SKM-1 (cell line): ENCODE measurements around the gene FAM111B.
A peak's percentile ranks its signal among the peaks of the same experiment; 100 is the strongest.
"Not testable (repeated sequence)": the region's sequence is repeated elsewhere in the genome, so short reads cannot be mapped to it uniquely, and the experiment has no call there.

Experiments used
- DNase-seq: peaks from one replicate; lab custom pipeline; 2025; ENCODE audit not compliant: unreplicated experiment; lab: John Stamatoyannopoulos, UW

Gene FAM111B

DNA sequence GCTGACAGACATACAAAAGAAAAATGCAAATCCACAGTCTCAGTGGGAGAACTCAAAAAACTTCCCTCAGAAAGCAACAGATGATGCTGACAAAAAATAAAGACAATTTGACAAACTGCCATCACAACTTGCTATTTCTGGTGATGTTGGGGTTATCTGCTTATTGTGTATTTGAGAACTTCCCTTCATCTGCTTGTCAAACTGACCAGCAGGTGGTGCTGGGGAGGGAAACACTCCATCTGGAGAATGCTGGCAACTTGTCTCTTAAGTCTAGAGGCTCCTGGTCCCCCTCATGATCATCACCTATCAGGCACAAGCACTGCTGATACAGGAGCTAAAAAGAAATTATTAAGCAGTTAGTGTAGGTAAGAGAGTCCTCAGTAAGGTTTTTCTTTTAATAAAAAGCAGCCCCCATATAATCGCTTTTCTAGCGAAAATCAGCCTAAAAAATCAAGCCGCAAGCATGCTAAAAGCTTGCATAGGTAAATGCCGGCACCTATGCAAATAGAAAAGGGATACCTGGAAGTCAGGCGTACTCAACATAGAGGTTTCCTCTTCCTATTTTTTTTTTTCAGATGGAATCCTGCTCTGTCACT lies 9.8 kb upstream of the FAM111B start:
- DNase-seq: peak; percentile 11

DNA sequence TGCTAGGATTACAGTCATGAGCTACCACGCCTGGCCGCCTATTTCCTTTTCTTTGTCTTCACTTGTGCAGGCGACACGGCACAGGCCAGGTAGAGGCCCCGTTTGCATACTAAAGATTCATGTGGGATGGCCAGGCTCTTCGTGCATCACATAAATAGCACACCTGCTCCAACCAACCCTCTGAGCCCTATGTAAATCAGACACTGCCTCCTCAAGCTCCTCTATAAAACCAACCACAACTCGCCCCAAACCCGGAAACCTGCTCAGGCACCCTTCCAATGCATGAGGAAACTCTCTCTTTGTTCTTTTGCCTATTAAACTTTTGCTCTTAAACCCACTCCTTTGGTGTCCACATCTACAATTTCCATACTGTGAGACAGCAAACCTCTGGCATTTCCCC lies 9.1 kb upstream of the FAM111B start:
- not testable (repeated sequence) for DNase-seq

DNA sequence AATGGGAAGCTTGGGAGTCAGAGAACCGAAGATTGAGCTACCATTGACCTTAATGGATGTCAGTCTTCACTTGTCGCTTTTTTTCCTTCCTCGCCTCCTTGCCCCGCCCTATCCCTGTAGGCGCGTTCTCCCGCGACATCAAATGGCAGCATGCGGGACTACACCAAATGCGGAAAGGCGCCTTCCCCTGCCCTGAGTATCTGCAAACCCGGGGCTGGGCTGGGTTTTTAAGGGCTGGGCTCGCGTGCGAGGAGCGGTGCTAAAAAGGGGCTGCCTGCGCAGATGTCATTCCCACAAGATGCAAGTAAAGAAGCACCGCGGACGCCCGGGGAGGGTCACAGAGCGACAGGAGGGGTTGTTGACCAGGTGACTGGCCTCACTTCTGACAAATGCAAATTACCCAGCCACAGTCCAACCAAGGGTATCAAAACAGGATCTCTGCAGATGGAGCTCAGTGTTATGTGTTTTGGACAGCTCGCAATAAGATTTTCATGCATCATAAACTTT lies 4.7 kb upstream of the FAM111B start:
- DNase-seq: no peak

DNA sequence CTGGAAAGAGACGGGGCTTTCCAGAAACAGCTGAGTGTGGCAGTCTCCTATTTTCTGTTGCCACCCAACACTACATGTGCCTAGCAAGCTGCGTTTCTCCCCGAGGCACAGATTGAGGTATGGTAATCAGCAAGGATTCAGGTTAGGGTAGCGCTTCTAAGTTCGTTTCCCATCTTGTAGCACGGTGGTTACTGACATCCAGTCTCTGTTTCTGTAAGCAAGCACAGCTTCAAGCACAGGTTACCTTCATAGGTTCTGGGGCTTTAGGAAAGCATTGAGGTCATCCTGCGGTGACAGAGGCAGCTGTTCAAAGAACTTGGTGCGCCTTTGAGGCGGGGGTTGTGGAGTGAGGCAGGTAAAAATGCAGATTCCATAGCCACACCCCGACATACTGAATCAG lies 684 bp downstream of the FAM111B start:
- DNase-seq: not testable (repeated sequence)

DNA sequence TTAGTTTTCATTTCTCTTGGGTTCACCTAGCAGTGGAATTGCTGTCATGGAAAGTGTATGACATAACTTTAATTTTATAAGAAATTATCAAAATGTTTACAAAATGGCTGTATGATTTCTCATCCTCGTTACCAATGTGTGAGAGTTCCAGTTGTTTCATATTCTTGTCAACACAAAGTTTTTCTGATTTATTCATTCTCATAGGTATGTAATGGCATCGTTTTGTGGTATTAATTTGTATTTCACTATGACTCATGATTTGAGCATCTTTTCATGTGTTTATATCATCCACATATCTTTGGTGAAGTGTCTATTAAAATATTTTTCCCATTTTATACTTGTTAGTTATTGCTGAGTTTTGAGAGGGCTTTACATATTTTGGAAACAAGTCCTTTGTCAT lies 5.5 kb downstream of the FAM111B start:
- no peak for DNase-seq

DNA sequence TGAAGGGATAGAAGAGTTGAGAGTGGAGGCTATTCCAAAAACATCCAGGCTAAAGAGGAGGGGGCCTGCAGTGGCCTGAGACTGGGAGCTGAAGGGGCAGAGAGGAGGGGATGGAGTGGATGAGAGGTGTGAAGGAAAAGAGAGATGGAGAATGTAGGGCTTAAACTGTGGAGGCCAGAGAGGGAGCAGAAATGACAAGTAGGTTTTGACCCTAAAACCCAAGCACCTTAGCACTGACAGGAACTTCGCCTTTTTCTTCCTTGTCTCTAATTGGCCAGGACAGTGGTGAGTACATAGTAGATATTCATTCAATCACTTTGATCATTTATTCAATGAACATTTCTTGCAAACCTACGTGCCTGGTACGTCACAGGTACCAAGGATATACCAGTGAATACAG lies 7.3 kb downstream of the FAM111B start:
- no peak for DNase-seq

DNA sequence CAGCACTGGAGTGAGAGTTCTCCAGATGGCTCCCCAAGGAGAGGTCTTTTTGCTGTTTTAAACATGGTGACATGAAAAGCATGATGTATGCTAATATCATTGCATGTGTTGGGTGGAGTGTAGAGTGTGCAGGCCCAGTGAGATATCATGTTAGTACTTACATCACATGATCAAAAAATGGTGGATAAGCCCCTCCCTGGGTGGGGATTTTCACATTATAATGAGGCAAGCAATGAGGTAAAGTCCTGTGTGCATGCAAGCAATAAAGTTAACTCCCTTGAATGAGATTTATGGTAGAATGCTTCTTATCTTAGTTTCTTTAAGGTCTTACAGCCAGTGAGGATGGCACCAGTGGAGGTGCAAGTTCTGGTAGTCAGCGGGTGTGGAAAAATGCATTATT lies 8.5 kb downstream of the FAM111B start:
- DNase-seq: no peak

DNA sequence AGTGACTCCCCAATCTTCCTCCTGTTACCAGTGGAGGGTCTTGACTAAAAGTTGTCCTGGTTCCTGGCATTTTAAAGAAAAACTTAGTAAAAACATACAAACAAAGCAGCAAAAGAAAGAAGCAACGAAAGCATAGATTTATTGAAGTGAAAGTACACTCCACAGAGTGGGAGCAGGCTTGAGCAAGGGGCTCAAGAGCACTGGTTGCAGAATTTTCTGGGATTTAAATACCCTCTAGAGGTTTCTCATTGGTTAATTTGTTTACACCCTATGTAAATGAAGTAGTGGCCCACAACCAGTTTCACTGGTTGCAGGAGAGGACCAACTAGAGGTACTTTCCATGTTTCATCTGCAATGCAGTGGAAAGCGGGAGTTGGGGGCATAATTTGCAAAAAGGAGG lies 10.7 kb downstream of the FAM111B start:
- DNase-seq: no peak

DNA sequence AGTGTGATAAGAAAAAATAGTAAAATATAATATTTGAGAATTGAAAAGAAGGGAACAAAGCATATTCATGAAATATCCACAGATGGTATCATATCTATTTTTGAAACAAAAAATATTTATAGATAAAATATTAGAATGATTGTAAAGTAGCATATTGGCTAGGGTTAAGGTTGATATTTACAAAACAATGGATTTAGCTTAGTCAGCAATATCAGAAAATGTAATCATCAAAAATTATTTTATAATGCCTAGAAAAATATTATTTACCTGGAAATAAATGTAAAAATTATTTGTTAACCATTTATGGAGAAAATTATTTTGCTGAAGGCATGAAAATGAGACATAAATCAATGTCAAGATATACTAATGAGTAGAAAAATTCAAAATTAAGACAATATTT lies 12.8 kb downstream of the FAM111B start:
- no peak for DNase-seq

DNA sequence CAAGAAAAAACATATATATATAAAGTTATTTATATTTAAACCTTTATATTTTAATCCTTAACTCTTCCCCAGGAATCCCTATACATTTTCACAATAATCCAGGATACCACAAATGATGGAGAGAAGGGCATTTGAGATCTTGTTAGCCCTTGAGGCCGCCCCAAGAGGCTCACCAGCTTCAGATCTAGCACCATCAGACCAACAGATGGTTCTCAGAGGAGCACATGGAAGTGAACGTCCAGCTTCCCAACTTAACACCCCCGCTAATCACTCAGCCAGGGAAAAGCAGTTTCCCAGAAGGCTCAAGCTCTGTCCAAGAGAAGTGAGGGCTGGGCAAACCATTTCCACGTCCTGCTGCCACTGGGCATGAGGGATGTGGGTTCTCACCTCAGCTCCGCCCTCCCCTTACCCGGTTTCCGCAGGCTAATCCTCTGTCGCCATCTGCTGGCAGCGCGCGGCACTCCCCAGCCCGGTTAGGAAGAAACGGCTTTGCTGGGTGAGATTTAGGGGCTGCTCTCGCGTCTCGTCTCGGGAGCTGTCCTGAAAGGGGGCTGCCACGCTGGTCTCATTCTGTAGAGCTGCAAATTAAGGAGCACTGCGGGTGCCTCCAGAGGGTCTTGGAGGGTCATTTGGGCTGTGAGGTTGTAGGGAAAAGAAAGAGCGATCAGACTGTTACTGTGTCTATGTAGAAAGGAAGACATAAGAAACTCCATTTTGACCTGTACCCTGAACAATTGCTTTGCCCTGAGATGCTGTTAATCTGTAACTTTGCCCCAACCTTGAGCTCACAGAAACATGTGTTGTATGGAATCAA lies 28.8 kb downstream of the FAM111B start:
- DNase-seq: peak; percentile 58

DNA sequence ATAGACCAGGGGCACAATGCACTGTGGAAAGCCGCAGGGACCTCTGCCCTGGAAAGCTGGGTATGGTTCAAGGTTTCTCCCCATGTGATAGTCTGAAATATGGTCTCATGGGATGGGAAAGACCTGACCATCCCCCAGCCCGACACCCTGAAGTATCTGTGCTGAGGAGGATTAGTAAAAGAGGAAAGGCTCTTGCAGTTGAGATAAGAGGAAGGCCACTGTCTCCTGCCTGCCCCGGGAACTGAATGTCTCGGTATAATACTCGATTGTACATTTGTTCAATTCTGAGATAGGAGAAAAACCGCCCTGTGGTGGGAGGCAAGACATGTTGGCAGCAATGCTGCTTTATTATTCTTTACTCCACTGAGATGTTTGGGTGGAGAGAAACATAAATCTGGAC lies 29.5 kb downstream of the FAM111B start:
- not testable (repeated sequence) for DNase-seq

DNA sequence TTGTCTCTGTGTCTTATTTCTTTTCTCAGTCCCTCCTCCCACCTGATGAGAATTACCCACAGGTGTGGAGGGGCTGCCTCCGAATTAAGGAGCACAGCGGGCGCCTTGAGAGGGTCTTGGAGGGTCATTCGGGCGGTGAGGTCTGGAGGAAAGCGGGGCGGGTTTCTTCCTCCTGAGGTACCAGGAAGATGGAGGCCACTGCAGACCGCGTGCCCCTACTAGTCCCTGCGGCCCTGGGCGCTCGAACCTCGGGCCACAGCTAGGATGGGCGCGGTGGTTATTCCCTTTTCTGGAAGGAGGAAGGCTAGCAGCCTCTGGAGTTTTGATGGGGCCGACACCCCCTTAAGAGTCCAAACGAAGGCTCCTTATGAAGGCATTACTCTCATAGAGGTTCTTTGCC lies 30.2 kb downstream of the FAM111B start:
- DNase-seq: no peak

DNA sequence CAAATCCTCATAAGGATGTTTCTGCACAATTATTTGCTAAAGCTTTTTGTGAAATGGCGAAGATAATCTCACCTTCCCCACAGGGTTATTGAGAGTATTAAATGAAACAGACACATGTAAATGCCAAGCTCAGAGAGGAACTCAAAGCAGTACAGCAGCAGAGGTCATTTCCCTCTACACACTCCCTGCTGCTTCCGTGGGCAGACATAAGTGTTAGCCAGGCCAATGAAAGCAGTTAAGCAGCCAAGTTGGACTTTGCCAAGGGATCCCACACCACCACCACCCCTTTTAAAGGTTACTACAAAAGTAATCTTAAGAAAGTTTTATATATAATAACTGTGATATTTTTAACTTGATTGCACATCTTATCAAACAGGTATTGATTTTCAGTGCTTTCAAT lies 31.6 kb downstream of the FAM111B start:
- no peak for DNase-seq

DNA sequence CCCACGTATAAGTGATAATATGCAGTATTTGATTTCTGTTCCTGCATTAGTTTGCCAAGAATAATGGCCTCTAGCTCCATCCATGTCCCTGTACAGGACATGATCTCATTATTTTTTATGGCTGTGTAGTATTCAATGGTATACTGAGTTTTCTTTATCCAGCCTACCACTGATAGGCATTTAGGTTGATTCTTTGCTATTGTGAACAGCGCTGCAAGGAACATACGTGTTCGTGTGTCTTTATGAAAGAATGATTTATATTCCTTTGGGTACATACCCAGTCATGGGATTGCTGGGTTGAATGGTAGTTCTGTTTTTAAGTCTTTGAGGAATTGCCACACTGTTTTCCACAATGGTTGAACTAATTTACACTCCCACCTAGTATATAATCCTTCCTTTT lies 34.2 kb downstream of the FAM111B start:
- no peak for DNase-seq

DNA sequence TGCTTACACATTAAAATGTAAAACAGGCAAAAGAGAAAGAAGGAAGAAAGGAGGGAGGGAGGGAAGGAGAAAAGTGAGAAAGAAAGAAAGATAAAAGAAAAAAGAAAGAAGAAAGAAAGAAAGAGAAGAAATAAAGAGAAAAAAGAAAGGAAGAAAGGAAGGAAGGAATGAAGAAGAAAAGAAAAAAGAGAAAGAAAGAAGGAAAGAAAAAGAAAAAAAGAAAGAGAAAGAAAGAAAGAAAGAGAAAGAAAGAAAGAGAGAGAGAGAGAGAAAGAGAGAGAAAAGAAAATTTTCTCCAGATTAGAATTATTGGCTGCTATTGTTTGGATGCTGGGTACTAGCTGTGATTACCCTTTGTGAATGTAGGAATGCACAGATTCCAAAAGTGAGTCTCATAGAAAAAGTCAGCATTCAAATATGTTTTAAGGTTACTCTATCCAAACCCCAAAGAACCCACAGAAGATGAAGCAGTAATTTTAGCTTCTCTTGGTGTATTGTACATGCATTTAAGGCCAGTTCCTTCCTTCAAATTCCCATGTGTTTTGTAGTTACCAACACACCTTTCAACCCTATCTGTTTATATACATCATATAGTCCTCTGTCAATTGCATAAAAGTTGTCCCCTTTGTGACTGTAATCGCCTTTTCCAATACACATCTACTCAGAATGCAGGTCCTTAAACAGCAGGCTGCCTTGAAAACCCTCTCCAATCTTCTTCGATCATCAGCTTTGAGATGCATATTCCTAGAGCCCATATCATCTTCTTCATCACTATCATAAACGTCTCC lies 34.8 kb downstream of the FAM111B start:
- no peak for DNase-seq

DNA sequence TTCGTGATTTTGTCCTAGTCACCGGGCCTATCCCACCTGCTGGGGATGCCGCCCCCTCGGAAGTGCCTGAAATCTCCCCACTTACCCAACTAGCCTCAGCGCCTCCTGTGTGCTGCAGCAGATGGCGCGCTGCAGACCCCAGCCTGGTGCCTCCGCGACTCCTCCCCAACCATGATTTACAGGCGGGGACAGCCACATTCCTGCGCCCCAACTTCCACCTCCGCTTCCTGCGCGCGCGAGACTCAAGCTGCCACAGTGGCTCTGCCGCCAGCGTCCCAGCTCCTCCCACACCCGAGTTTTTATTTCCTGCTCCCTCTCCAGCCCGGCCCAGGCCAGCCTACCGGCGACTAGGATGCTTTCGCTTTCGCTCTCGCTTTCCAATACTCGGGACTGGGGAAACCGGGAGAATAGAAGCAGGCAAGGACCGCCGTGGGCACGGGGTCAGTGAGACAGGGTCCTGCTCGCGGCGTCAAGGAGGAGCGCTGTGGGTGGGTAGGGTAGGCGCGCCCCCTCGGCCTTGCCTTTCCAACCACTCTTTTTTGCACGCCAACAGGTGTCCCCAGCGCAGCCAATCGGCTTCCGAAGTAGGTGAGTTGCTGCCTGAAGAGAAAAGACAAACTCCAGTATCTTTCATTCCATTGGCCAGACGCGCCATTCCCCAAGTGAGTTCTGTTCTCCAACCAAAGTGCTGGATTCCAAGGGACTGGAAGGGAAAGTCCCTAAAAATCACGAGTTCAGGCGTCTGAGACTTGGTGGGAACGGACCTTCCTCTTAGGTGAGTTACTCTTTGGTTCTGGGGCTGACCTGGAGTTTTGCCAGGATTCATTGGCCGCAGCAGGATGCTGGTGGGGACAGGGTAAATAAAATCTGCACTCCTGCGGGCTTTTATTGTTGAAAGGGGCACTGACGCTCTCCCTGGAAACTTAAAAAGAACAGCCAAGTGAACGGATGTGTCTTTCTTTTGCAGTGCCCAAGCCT lies 35.8 kb downstream of the FAM111B start, which contains the start of gene FAM111A:
Gene FAM111A (plus strand): TSS at position 327 of the 978 bp plus-strand sequence. CDS start 6,017 bp downstream, outside the sequence.
- DNase-seq: peak; percentile 66

DNA sequence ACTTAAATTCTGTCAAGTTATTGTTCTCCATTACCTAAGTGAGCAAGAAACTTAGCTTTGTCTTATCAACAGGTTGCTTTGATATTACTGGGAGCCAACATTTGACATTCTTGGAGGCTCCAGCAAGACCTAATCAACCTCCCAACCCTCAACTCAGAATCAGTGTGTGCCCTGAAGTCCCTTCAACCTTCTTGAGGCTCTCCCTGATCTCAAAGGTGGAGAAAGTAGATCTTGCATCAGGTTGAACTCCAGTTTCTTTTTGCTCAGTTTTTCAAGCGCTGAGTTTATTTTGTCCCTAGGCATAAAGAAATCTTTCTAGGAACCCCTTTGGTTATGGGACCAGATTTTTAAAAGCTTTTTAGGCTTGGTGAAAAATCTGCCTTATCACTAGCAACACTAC lies 37.1 kb downstream of the FAM111B start:
- DNase-seq: no peak

DNA sequence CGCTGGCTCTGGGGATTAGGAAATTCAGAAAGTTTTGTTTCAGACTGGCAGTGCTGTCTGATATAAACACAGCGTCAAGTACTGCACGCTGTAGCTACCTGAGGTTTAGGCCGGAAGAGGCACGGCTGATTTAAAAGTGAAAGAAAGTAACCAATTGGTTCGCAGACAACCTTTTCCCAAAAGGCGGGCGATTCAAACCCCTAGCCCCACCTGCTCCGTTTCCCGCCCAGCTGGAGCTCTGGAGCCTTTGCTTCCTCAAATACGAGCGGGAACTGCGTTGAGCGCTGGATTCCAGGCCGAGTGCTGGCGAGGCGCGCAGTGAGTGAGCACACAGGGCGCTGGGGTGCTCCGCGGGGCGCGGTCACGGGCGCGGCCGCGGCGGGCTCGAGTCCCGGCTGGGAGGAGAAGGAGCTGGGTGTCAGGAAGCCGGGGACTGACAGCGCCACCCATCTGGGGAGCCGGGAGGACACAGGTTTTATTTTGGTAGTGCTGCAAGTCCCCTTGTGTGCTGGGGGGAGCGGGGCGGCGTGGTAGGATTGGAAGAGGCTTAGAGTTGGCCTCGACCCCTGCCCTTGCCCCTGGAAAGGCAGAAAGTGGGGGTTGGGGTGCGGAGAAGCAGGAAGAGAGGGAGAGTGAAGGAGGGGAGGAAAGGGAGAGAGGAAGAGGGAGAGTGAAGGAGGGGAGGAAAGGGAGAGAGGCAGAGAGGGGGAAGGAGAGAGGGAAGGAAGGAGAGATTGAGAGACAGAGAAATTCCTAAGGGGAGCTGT lies 37.7 kb downstream of the FAM111B start:
- DNase-seq: peak; percentile 88

DNA sequence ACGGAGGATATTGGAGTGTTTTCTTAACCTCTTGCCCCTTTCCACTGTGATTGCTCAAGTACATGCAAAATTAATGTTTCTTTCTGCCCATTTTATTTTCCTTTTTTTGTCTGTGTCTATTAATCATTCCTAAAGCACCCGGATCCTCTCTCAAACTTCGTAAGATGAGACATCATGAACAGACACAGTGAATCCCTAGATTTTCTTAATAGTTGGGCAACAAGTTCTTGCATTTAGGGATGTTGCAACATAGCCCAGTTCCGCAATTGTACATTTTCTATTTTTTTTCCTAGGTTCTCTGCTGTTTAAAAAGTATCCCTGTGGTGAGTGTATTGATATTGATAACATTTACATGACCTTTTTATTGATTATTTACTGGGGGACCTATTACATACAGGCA lies 38.5 kb downstream of the FAM111B start:
- DNase-seq: peak; percentile 72

DNA sequence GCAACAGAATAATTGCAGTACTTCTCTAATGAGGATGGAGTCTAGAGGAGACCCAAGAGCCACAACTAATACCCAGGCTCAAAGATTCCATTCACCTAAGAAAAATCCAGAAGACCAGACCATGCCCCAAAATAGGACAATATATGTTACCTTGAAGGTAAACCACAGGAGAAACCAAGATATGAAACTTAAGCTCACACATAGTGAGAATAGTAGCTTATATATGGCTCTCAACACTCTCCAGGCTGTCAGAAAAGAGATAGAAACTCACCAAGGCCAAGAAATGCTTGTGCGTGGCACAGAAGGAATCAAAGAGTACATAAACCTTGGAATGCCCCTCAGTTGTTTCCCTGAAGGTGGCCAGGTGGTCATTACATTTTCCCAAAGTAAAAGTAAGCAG lies 44.7 kb downstream of the FAM111B start:
- no peak for DNase-seq
